Measurements from ENCODE around the gene HBP1.

GRCh38 chr7:107194052-107194451, 25.2 kb downstream of the HBP1 start:
- TF ChIP-seq CTCF (IDR thresholded peaks at IDR 0.05; ENCODE audit: insufficient read depth, low read length, poor library complexity, severe bottlenecking) (no peak), EZH2phosphoT487 (conservative IDR thresholded peaks at IDR 0.05; ENCODE audit: low read length) (no peak)

Data from SU-DHL-6 (cell line).